OCI-LY7 (cell line): ENCODE measurements around the gene DRC7.

Experiments
- EZH2phosphoT487 ChIP-seq: fragments of 200-600 bp; sonication (generic); IDR thresholded peaks from 2 replicates; pipeline ENCODE4 v1.6.1; 2018; ENCODE audit warnings: low read depth, borderline replicate concordance, mild to moderate bottlenecking, mixed run types, antibody characterized with exemption, low read length, moderate library complexity, mixed read lengths
- TF ChIP-seq, protein P1 (sequence below): fragments of 200-600 bp; sonication (generic); conservative IDR thresholded peaks from 2 replicates; pipeline ENCODE4 v1.5.1; 2014; ENCODE audit warnings: mild to moderate bottlenecking, antibody characterized with exemption, low read length, moderate library complexity, mixed read lengths

DNA sequence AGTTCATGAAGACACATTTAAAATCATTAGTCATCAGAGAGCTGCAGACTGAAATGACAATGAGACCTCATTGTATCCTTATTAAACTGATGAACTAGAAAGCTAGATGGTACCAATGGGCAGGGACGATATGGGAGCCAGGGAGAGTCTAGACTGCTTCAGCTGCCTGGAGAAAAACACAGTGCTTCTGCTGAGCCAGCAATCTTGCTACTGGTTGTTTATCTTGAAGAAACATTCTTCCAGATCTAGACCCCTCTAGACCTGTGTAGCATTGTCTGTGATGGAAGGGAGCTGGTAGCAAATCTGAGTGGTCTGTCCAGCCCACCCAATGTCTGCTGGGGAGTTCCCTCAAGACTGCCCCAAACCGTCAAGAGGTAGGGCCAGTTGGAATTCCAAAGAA, 2.0 kb upstream of the DRC7 start:
- TF ChIP-seq, protein P1, sequence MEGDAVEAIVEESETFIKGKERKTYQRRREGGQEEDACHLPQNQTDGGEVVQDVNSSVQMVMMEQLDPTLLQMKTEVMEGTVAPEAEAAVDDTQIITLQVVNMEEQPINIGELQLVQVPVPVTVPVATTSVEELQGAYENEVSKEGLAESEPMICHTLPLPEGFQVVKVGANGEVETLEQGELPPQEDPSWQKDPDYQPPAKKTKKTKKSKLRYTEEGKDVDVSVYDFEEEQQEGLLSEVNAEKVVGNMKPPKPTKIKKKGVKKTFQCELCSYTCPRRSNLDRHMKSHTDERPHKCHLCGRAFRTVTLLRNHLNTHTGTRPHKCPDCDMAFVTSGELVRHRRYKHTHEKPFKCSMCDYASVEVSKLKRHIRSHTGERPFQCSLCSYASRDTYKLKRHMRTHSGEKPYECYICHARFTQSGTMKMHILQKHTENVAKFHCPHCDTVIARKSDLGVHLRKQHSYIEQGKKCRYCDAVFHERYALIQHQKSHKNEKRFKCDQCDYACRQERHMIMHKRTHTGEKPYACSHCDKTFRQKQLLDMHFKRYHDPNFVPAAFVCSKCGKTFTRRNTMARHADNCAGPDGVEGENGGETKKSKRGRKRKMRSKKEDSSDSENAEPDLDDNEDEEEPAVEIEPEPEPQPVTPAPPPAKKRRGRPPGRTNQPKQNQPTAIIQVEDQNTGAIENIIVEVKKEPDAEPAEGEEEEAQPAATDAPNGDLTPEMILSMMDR, result no peak
- no peak for TF ChIP-seq EZH2phosphoT487
